Fibroblast of villous mesenchyme (primary cell): ENCODE results near the gene PLPP3. TPM values are rescaled to one million over a fixed set of nuclear protein-coding genes. Genes with fewer than 3 reads are reported as not detected.

Experiments
- DNase-seq: peaks from one replicate; pipeline ENCODE4 v3.0.0-alpha.2; 2010; ENCODE audit warnings: low read depth
- H3K4me3 ChIP-seq: 2 replicates; pipeline ENCODE4 v1.5.1; 2011; ENCODE audit warnings: low read depth, mild to moderate bottlenecking, low read length
- CTCF ChIP-seq: IDR thresholded peaks from 2 replicates; pipeline ENCODE4 v1.5.1; 2012; ENCODE audit warnings: low read depth, mild to moderate bottlenecking, low read length; ENCODE audit not compliant: insufficient read depth
- total RNA-seq: library from RNA; depleted of rRNA; stranded (reverse); fragments of >200 nt; gene quantifications from 2 replicates; pipeline ENCODE4 v1.2.3, GENCODE V29; 2012

PLPP3 gene
- total RNA-seq, 1 donor: 14.7 TPM

- no peak for DNase-seq
- TF ChIP-seq CTCF: no peak
- no peak overlapping the region for H3K4me3 ChIP-seq
Measured at GRCh38 chr1:56466538-56466937, 112.8 kb downstream of the PLPP3 start.

GRCh38 chr1:56464294-56464693, 115.1 kb downstream of the PLPP3 start:
- TF ChIP-seq CTCF: no peak
- H3K4me3 ChIP-seq: no peak overlapping the region
- no peak for DNase-seq

- no peak overlapping the region for H3K4me3 ChIP-seq
- no peak for TF ChIP-seq CTCF
- no peak for DNase-seq
Measured at GRCh38 chr1:56463376-56463775, 116.0 kb downstream of the PLPP3 start.

- DNase-seq: no peak
- no peak overlapping the region for H3K4me3 ChIP-seq
- TF ChIP-seq CTCF: no peak
Measured at GRCh38 chr1:56462209-56462608, 117.2 kb downstream of the PLPP3 start.

GRCh38 chr1:56461158-56462127, 117.9 kb downstream of the PLPP3 start:
- no peak for DNase-seq
- H3K4me3 ChIP-seq: no peak overlapping the region
- TF ChIP-seq CTCF: no peak

- DNase-seq: no peak
- no peak overlapping the region for H3K4me3 ChIP-seq
- TF ChIP-seq CTCF: no peak
Measured at GRCh38 chr1:56459260-56459659, 120.1 kb downstream of the PLPP3 start.
